Measurements from ENCODE around the gene SLC9A3. TPM values are rescaled to one million over a fixed set of nuclear protein-coding genes. Genes with fewer than 3 reads are reported as not detected.

SLC9A3 gene
- total RNA-seq, 1 experiment from 2014 or later: 1.5 TPM

DNA sequence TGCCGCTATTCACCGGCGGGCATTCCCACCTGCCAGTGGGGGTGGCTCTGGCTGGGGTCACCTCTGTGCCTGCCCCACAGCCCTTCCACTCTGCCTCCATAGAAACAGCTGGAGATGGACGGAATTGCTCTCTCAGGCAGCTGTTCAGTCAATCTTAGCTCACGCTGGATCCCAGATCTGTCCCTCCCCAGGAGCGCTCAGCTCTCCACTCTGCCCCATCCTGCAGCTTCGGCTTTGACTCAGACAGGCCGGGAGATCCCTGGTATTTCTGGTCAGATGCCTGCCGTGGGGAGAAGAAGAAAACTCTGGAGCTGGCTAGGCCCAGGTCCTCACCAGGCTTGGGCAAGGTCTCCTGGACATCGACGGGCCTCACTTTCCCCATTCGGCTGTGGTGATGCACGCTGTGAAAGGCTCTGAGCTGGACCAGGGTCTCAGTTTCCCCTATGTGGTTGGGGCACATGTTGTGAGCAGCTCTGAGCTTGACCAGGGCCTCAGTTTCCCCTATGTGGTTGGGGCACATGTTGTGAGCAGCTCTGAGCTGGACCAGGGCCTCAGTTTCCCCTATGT is 7.6 kb upstream of the SLC9A3 start:
- Histone ChIP-seq H3K9me3 (ENCODE audit: control insufficient read depth in 1 of 2, insufficient read depth in 1 of 2, low read depth in 1 of 2, low read length in 2 of 2) (no peaks in the 10 kb centered on the region), H2AFZ (ENCODE audit: low read depth, low read length, poor library complexity, severe bottlenecking) (no peak overlapping the region), H3K79me2 (ENCODE audit: insufficient read depth, low read length) (no peaks in the 10 kb centered on the region), H3K36me3 (ENCODE audit: control insufficient read depth in 1 of 2, insufficient read depth in 2 of 2, low read length in 2 of 2) (no peaks in the 10 kb centered on the region), H3K9ac (ENCODE audit: low read length) (no peak overlapping the region), H3K27me3 (ENCODE audit: insufficient read depth, low read length) (peaks cover 15% of the 10 kb centered on the region; the same call in 1 of the 2 replicates), H3K27ac (ENCODE audit: low read depth, low read length) (no peak overlapping the region), H3K4me2 (ENCODE audit: low read length) (no peak overlapping the region), H4K20me1 (ENCODE audit: insufficient read depth) (no peaks in the 10 kb centered on the region), H3K9me2 (ENCODE audit: insufficient read depth) (no peaks in the 10 kb centered on the region), H3K4me1 (ENCODE audit: control insufficient read depth in 1 of 2, insufficient read depth in 2 of 2, low read length in 2 of 2) (no peaks in the 10 kb centered on the region), H3K4me3 (replicated peaks in 1 of 2; ENCODE audit: low read depth in 1 of 2, low read length in 2 of 2) (no peak overlapping the region)
- ChIA-PET POLR2A (no interaction called here), RAD21 (ENCODE audit: low non-redundant PET in 1 of 2, low total read pairs in 2 of 2, uncharacterized antibody in 2 of 2, unreplicated experiment in 2 of 2) (no interaction called here), CTCF (no interaction called here)
- TF ChIP-seq MAX (IDR thresholded peaks at IDR 0.05): no peak
- intact Hi-C loops (cut with micrococcal nuclease): no loop called here
- DNase-seq (ENCODE audit: low read depth, low spot score) (no peak), ATAC-seq (no peak)
- no TSS peak for BruUV-seq (replicated peaks)

DNA sequence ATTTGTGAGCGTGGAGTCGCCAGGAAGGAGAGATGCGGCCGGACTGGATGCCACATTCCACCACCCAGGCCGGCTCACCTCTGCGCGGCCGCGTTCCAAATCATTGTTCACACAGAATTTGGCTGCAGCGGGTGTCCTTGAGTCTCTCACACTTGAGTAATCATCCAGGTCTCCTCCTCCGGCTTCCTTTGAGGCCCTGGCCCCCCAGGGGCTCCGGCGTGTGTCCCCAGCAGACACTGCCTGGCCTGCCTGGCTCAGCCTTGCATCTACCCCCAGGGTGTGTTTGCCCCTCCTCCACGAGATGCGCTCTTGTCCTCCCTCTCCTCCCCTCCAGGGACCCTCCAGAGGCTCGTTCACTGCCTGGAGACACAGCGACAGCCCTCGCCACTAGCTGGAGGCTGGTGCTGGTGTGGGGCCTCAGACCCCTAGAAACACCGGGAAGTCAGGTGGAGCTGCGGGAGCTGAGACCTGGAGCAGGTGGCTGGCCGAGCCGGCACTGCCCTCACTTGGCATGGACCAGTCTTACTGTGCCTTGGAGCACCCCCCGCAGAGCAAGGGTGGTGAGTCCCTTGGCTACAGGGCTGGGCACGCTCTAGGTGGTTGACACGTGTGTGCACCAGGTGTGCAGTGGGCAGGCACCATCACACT is 7.0 kb upstream of the SLC9A3 start:
- Histone ChIP-seq H3K27me3 (ENCODE audit: insufficient read depth, low read length) (peaks cover 15% of the 10 kb centered on the region; the same call in 1 of the 2 replicates), H3K4me3 (replicated peaks in 1 of 2; ENCODE audit: low read depth in 1 of 2, low read length in 2 of 2) (no peak overlapping the region), H3K36me3 (ENCODE audit: control insufficient read depth in 1 of 2, insufficient read depth in 2 of 2, low read length in 2 of 2) (no peaks in the 10 kb centered on the region), H3K9me2 (ENCODE audit: insufficient read depth) (no peaks in the 10 kb centered on the region), H3K79me2 (ENCODE audit: insufficient read depth, low read length) (no peaks in the 10 kb centered on the region), H3K9ac (ENCODE audit: low read length) (no peak overlapping the region), H3K4me2 (ENCODE audit: low read length) (no peak overlapping the region), H3K9me3 (ENCODE audit: control insufficient read depth in 1 of 2, insufficient read depth in 1 of 2, low read depth in 1 of 2, low read length in 2 of 2) (no peaks in the 10 kb centered on the region), H2AFZ (ENCODE audit: low read depth, low read length, poor library complexity, severe bottlenecking) (no peak overlapping the region), H4K20me1 (ENCODE audit: insufficient read depth) (no peaks in the 10 kb centered on the region), H3K4me1 (ENCODE audit: control insufficient read depth in 1 of 2, insufficient read depth in 2 of 2, low read length in 2 of 2) (no peaks in the 10 kb centered on the region), H3K27ac (ENCODE audit: low read depth, low read length) (no peak overlapping the region)
- BruUV-seq (replicated peaks): no TSS peak
- TF ChIP-seq MAX (IDR thresholded peaks at IDR 0.05) (no peak), EZH2 (IDR thresholded peaks at IDR 0.05) (no peak), ELF1 (IDR thresholded peaks at IDR 0.05; ENCODE audit: borderline replicate concordance, low read depth) (no peak), JUND (IDR thresholded peaks at IDR 0.05) (no peak), CTCF (IDR thresholded peaks at IDR 0.05 in 2 of 3, conservative IDR thresholded peaks at IDR 0.05 in 1 of 3; ENCODE audit: borderline replicate concordance in 1 of 3, insufficient read depth in 1 of 3, low read depth in 2 of 3, low read length in 2 of 3) (no peak), POLR2AphosphoS5 (IDR thresholded peaks at IDR 0.05; ENCODE audit: low read depth, low read length) (no peak), POLR2A (IDR thresholded peaks at IDR 0.05; ENCODE audit: borderline replicate concordance, extremely low read depth, insufficient read depth, insufficient read length) (no peak), CBX3 (IDR thresholded peaks at IDR 0.05; ENCODE audit: low read depth) (no peak), RAD21 (IDR thresholded peaks at IDR 0.05; ENCODE audit: low read depth) (no peak), REST (IDR thresholded peaks at IDR 0.05; ENCODE audit: low read depth) (no peak), YY1 (IDR thresholded peaks at IDR 0.05; ENCODE audit: extremely low read depth, insufficient replicate concordance, low read depth, low read length) (no peak), CEBPB (IDR thresholded peaks at IDR 0.05; ENCODE audit: low read depth) (no peak), SIN3A (IDR thresholded peaks at IDR 0.05; ENCODE audit: low read depth) (no peak)
- ChIA-PET CTCF (no interaction called here), POLR2A (no interaction called here), RAD21 (ENCODE audit: low non-redundant PET in 1 of 2, low total read pairs in 2 of 2, uncharacterized antibody in 2 of 2, unreplicated experiment in 2 of 2) (no interaction called here)
- DNase-seq (ENCODE audit: low read depth, low spot score) (no peak), ATAC-seq (no peak)
- intact Hi-C loops (cut with micrococcal nuclease): no loop called here
